Urinary bladder (tissue), 4 donors: ENCODE data around the gene FEV. TPM values are rescaled to one million over a fixed set of nuclear protein-coding genes. Genes with fewer than 3 reads are reported as not detected.

Source experiments
- DNase-seq: peaks from one replicate; pipeline ENCODE4 v3.0.0-alpha.2; 2015; ENCODE audit errors: extremely low spot score
- H3K27ac ChIP-seq: one replicate; pipeline ENCODE4 v1.5.1; 2013; ENCODE audit warnings: low read depth, mild to moderate bottlenecking, moderate library complexity
- H3K36me3 ChIP-seq: one replicate; pipeline ENCODE4 v1.6.1; 2013; ENCODE audit warnings: mild to moderate bottlenecking, moderate library complexity; ENCODE audit not compliant: insufficient read depth
- H3K4me1 ChIP-seq: one replicate; pipeline ENCODE4 v1.6.1; 2013; ENCODE audit warnings: mild to moderate bottlenecking, moderate library complexity; ENCODE audit not compliant: insufficient read depth
- H3K4me3 ChIP-seq: one replicate; pipeline ENCODE4 v1.5.1; 2013; ENCODE audit warnings: low read depth, low read length
- WGBS: extraction: QIAGEN DNeasy Blood & Tissue Kit; methylation state at CpG from one replicate; pipeline ENCODE4 v1.1.7; 2013; 5-methylcytosine and 5-hydroxymethylcytosine counted together
- polyA plus RNA-seq: library from polyadenylated mRNA; stranded (reverse); fragments of 200-250 nt; gene quantifications from one replicate; pipeline ENCODE4 v1.2.3, GENCODE V29; 2013
- total RNA-seq: library from RNA; depleted of rRNA; stranded (reverse); fragments of >200 nt; gene quantifications from one replicate; pipeline ENCODE4 v1.2.3, GENCODE V29; 2014
- donor health status: healthy with polysubstance abuse.
- donor health status: healthy.

Gene FEV
- total and polyA plus RNA-seq, 2 donors, result not detected

DNA sequence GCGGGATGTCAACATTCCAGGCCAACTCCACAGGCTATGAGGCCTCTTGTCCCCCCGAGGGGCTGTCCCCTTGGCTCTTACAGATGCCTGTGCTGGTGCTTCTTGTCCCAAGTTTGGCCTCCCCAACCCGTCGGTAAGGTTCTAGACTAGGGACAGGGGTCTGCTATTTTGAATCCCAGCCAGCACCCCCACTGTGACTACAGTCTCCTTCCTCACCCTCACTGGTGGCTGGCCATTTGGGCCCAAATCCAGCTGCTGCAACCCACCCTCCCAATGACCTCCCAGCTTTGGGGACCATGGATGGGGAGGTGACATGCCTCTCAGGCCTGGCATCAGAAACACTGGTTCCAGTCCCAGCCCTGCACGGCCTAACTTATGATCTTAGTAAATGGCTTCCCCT, 37.6 kb upstream of the FEV start:
- 79% methylated on average over 5 of the region's 5 CpGs for WGBS
- Histone ChIP-seq H3K36me3 (no peaks in the 10 kb centered on the region), H3K4me3 (no peak overlapping the region), H3K4me1 (no peaks in the 10 kb centered on the region), H3K27ac (no peak overlapping the region)
- no peak for DNase-seq

GRCh38 chr2:219022041-219022440, 37.1 kb upstream of the FEV start:
- DNase-seq, result no peak
- Histone ChIP-seq H3K36me3 (no peaks in the 10 kb centered on the region), H3K4me1 (no peaks in the 10 kb centered on the region), H3K27ac (no peak overlapping the region), H3K4me3 (no peak overlapping the region)
- WGBS, result 84% methylated on average over 12 of the region's 12 CpGs

- no peak for DNase-seq
- no peak overlapping the region for H3K27ac ChIP-seq
These were observed 36.6 kb upstream of the FEV start for GRCh38 chr2:219021591-219021990.

DNA sequence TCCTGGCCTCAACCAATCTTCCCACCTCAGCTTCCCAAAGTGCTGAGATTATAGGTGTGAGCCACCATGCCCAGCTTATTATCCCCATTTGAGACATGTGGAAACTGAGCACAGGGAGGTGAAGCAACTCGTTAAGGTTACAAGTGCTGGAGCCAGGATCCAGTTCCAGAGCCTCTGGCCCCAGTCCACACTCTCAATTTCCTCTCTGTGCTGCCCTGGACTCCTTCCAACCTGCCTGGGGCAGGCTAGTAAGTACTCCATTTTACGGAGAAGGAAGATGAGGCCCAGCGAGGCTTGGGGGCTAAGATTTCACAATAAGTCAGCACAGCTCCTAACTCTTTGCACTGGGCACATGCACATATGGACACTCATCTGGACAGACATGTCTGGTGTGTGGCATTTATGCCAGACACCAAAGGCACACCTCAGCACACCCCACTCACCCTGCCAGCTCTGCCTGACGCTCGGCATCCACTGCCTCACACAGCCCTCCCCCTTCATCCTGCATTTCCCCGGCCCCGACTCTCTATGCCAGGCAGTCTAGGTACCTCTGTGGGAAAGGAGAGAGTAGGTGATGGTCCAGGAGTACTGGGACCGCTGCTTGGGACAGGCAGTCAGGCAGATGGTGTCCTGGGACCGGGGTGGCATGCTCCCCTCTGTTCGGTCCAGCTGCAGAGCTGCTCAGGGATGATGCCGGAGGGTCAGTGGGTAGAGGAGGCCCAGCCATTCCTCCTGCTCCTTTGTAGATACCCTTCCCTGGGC, 35.8 kb upstream of the FEV start:
- no peak overlapping the region for H3K27ac ChIP-seq
- H3K36me3 ChIP-seq, result no peaks in the 10 kb centered on the region
- H3K4me3 ChIP-seq, result no peak overlapping the region
- WGBS, result 68% methylated on average over 11 of the region's 11 CpGs
- DNase-seq, result no peak
- no peaks in the 10 kb centered on the region for H3K4me1 ChIP-seq

More at GRCh38 chr2:219021591-219021990, 36.6 kb upstream of the FEV start:
- Histone ChIP-seq H3K4me3 (no peak overlapping the region), H3K4me1 (no peaks in the 10 kb centered on the region), H3K36me3 (no peaks in the 10 kb centered on the region)
- 81% methylated on average over 9 of the region's 9 CpGs for WGBS

DNA sequence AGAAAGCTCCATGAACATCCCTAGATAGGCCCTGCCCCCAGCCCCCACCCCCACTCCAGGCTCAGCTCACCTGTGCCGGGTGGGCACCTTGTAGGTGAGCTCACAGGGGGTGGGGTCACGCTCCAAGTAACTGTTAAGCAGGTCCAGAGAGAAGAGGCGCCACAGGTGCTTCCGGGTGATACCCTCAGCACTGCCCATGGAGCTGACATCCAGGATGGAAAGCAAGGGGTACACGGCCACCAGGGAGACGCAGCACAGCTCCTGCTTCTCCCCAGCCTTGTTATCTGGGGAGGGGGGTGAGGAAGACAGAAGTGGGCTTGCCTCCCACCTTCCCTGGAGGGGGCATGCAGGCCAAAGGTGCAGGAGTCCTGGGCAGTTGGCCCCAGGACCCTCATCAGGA, 34.5 kb upstream of the FEV start:
- WGBS, result 72% methylated on average over 6 of the region's 6 CpGs

GRCh38 chr2:219018726-219019125, 33.7 kb upstream of the FEV start:
- no peak overlapping the region for H3K27ac ChIP-seq
- H3K36me3 ChIP-seq, result no peaks in the 10 kb centered on the region
- DNase-seq, result no peak
- no peak overlapping the region for H3K4me3 ChIP-seq
- WGBS, result 85% methylated on average over 10 of the region's 10 CpGs
- H3K4me1 ChIP-seq, result no peaks in the 10 kb centered on the region

More for the DNA sequence above, 34.5 kb upstream of the FEV start:
- H3K27ac ChIP-seq, result no peak overlapping the region
- H3K4me3 ChIP-seq, result no peak overlapping the region
- no peak for DNase-seq
- H3K4me1 ChIP-seq, result no peaks in the 10 kb centered on the region
- no peaks in the 10 kb centered on the region for H3K36me3 ChIP-seq

- Histone ChIP-seq H3K27ac (no peak overlapping the region), H3K36me3 (no peaks in the 10 kb centered on the region), H3K4me3 (no peak overlapping the region), H3K4me1 (no peaks in the 10 kb centered on the region)
- 85% methylated on average over 7 of the region's 7 CpGs for WGBS
- no peak for DNase-seq
These were observed 33.3 kb upstream of the FEV start for GRCh38 chr2:219018286-219018685.

DNA sequence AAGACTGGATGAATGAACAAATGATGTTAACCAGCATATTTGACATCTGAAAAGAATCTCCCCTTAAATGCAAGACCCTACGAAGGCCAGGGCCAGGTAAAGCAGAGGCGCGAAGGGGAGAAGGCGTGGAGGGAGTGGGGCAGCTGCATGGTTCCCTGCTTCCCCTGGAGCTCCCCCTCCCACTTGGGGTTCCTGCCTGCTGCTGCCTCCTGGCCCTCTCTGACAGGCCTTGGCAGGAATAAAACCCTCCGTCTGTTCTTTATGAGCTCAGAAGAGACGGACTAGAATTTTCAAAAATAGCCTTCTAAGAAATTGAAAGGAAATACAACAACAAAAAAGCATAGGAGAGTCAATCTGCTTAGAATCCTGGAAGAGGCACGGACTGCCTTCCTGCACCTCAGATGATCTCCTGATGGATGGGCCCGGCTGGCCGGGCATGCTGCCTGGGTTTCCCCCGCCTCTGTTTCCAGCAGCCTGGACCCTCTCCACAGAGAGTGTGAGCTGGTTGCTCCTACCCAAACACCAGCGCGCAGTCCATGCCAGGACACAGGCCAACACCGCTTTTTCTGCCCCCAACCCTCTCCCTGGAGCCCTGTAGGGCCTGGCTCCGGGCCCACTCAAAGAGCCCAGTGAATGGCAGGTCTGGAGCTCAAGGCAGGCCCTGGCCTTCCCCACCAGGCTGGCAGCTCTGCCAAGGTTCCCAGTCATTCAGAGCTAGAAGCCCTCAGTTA, 32.4 kb upstream of the FEV start:
- no peaks in the 10 kb centered on the region for H3K4me1 ChIP-seq
- no peaks in the 10 kb centered on the region for H3K36me3 ChIP-seq
- DNase-seq, result no peak
- 59% methylated on average over 14 of the region's 14 CpGs for WGBS
- H3K27ac ChIP-seq, result no peak overlapping the region
- no peak overlapping the region for H3K4me3 ChIP-seq

GRCh38 chr2:219016721-219017120, 31.7 kb upstream of the FEV start:
- no peak for DNase-seq
- H3K4me1 ChIP-seq, result no peaks in the 10 kb centered on the region
- H3K4me3 ChIP-seq, result no peak overlapping the region
- no peaks in the 10 kb centered on the region for H3K36me3 ChIP-seq
- H3K27ac ChIP-seq, result no peak overlapping the region
- 91% methylated on average over 11 of the region's 11 CpGs for WGBS

GRCh38 chr2:219010873-219011272, 25.9 kb upstream of the FEV start:
- DNase-seq, result no peak
- no peak overlapping the region for H3K4me3 ChIP-seq
- H3K36me3 ChIP-seq, result no peaks in the 10 kb centered on the region
- 79% methylated on average over 5 of the region's 5 CpGs for WGBS
- no peak overlapping the region for H3K27ac ChIP-seq
- no peaks in the 10 kb centered on the region for H3K4me1 ChIP-seq

DNA sequence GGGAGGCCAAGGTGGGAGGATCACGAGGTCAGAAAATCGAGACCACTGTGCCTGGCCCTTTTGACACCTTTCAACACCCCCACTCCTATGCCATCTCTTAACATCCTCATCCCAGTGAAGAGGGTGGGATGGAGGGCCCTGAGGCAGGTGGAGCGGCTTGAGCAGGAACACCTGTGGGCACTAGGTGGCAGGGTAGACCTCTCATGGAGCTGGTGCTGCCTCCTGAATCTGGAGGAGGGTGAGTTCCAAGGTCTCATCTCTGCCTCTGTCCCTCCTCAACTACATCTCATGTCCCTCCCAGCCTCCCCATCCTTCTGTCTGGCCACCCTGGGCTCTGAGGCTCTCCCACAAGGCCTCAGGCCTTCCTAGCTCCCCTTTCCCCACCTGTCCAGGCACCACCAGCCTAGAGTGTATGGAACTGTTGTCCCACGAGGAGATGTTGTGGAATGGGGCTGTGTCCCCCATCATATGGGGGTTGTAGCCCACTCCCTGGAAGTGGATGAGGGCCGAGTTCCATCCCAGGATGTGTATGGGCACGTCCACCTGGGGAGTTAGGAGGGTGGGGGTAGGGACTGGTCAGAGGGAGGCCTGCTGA, 25.3 kb upstream of the FEV start:
- 44% methylated on average over 6 of the region's 6 CpGs for WGBS
- no peak overlapping the region for H3K4me3 ChIP-seq
- DNase-seq, result no peak
- H3K4me1 ChIP-seq, result no peaks in the 10 kb centered on the region
- H3K27ac ChIP-seq, result no peak overlapping the region
- no peaks in the 10 kb centered on the region for H3K36me3 ChIP-seq

DNA sequence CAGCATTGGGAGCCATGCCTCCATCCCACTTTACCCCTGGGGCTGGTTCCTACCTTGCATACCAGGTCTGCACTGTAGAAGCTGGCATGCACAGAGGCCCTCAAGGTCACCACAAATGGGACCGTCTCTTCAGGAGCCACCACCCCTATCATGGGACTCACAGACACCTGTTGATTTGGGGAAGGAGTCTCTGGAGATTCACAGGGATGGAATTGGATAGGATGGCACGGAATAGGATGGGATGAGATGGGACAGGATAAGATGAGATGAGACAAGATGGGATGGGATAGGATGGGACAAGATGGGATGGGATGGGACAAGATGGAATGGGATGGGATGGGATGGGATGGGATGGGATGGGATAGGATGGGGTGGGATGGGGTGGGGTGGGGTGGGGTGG, 24.3 kb upstream of the FEV start:
- no peak overlapping the region for H3K4me3 ChIP-seq
- H3K27ac ChIP-seq, result no peak overlapping the region
- no peaks in the 10 kb centered on the region for H3K4me1 ChIP-seq
- WGBS, result 69% methylated on average over 2 of the region's 2 CpGs
- no peak for DNase-seq
- no peaks in the 10 kb centered on the region for H3K36me3 ChIP-seq

DNA sequence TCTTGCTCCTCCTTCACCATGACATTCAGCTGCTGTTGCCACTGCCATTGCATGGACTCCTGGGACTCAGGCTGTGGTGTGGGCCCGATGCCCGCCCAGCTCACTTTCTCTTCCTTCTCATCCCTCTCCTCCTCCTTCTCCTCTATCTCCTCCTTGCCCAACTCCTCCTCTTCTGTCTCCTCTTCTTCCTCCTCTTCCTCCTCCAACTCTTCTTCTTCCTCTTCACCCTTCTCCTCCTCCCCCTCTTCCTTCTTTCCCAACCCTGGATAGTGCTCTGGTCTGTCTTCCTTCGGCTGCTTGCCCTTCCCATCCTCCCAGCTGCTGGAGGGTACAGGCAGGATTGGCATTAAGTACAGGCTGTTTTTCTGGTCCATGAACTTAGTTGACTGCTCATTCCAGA, 19.0 kb upstream of the FEV start:
- no peak overlapping the region for H3K27ac ChIP-seq
- no peaks in the 10 kb centered on the region for H3K4me1 ChIP-seq
- no peak overlapping the region for H3K4me3 ChIP-seq
- 79% methylated on average over 3 of the region's 3 CpGs for WGBS
- H3K36me3 ChIP-seq, result no peaks in the 10 kb centered on the region
- no peak for DNase-seq

- 4% methylated on average over 20 of the region's 20 CpGs for WGBS
- DNase-seq, result no peak
- H3K27ac ChIP-seq, result no peak overlapping the region
- H3K4me1 ChIP-seq, result no peaks in the 10 kb centered on the region
- no peak overlapping the region for H3K4me3 ChIP-seq
- no peaks in the 10 kb centered on the region for H3K36me3 ChIP-seq
These were observed 18.3 kb upstream of the FEV start for GRCh38 chr2:219003267-219003634.
